SU-DHL-6 (cell line): ENCODE data around the gene POU6F2.

Source experiments
- H2AFZ ChIP-seq: fragments of 200-600 bp; sonication (generic); 2 replicates; pipeline ENCODE4 v1.6.1; 2014; ENCODE audit warnings: low read depth, mild to moderate bottlenecking, moderate library complexity, mixed read lengths, antibody characterized with exemption, low read length; ENCODE audit not compliant: severe bottlenecking
- H3F3A ChIP-seq: fragments of 200-600 bp; shearing (Covaris generic); 2 replicates; pipeline ENCODE4 v1.6.0; 2016; ENCODE audit warnings: antibody characterized with exemption, mild to moderate bottlenecking; ENCODE audit not compliant: insufficient read depth
- H3K27ac ChIP-seq: fragments of 200-600 bp; sonication (generic); 2 replicates; pipeline ENCODE4 v1.5.1; 2016; ENCODE audit warnings: low read depth, mild to moderate bottlenecking, low read length, moderate library complexity, mixed read lengths
- H3K27me3 ChIP-seq: fragments of 200-600 bp; sonication (generic), shearing (Covaris generic); 2 replicates; pipeline ENCODE4 v1.6.0; 2014; ENCODE audit warnings: mild to moderate bottlenecking, low read length
- H3K36me3 ChIP-seq: fragments of 200-600 bp; sonication (generic); 2 replicates; pipeline ENCODE4 v1.6.1; 2014; ENCODE audit warnings: mild to moderate bottlenecking, low read length, mixed read lengths
- H3K4me2 ChIP-seq: fragments of 300-600, 200-600 bp; shearing (Covaris generic), sonication (generic); 2 replicates; pipeline ENCODE4 v1.6.0; 2014; ENCODE audit warnings: low read length, low read depth, mild to moderate bottlenecking; ENCODE audit not compliant: poor library complexity, severe bottlenecking
- H3K4me3 ChIP-seq: fragments of 200-600 bp; sonication (generic); 2 replicates; pipeline ENCODE4 v1.5.1; 2014; ENCODE audit warnings: antibody characterized with exemption, low read length, mild to moderate bottlenecking, mixed read lengths; ENCODE audit not compliant: insufficient read depth, poor library complexity, severe bottlenecking
- H3K79me2 ChIP-seq: fragments of 200-600 bp; sonication (generic); 2 replicates; pipeline ENCODE4 v1.6.1; 2014; ENCODE audit warnings: mild to moderate bottlenecking, low read length, moderate library complexity; ENCODE audit not compliant: insufficient read depth
- H3K9ac ChIP-seq: fragments of 200-600 bp; sonication (generic); 2 replicates; pipeline ENCODE4 v1.7.0; 2014; ENCODE audit warnings: mild to moderate bottlenecking, low read length
- H3K9me2 ChIP-seq: fragments of 200-600 bp; sonication (generic); replicated peaks from 2 replicates; pipeline ENCODE4 v1.6.1; 2014; ENCODE audit warnings: low read length; ENCODE audit not compliant: insufficient read depth
- H3K9me3 ChIP-seq: fragments of 200-600 bp; sonication (generic); 2 replicates; pipeline ENCODE4 v1.6.1; 2014; ENCODE audit warnings: low read length, mixed read lengths; ENCODE audit not compliant: insufficient read depth
- H4K20me1 ChIP-seq: fragments of 200-600 bp; sonication (generic); 2 replicates; pipeline ENCODE4 v1.6.1; 2014; ENCODE audit warnings: low read depth, mild to moderate bottlenecking, antibody characterized with exemption, low read length, moderate library complexity, mixed read lengths
- CTCF ChIP-seq: fragments of 200-600 bp; sonication (generic); IDR thresholded peaks from one replicate; pipeline ENCODE4 v1.5.1; 2017; ENCODE audit warnings: antibody characterized with exemption, mild to moderate bottlenecking, low read length, moderate library complexity; ENCODE audit not compliant: insufficient read depth, poor library complexity, severe bottlenecking
- EZH2phosphoT487 ChIP-seq: fragments of 200-600 bp; sonication (generic), shearing (Covaris generic); conservative IDR thresholded peaks from 2 replicates; pipeline ENCODE4 v1.6.1; 2018; ENCODE audit warnings: mild to moderate bottlenecking, antibody characterized with exemption, low read length, moderate library complexity, mixed read lengths

The POU6F2 gene

GRCh38 chr7:38977685-38978084 lies at the start of gene POU6F2:
TSS of gene POU6F2 (plus strand) at chr7:38977909. CDS start at chr7:38977954, 45 bp downstream.
- no peaks in the 10 kb centered on the region for H3K9me3 ChIP-seq

GRCh38 chr7:38928506-38928905 lies 49.2 kb upstream of the POU6F2 start:
- TF ChIP-seq CTCF = no peak
- no peak for TF ChIP-seq EZH2phosphoT487
- Histone ChIP-seq H3K4me2 (no peak overlapping the region), H3K9ac (no peak overlapping the region), H3K36me3 (no peaks in the 10 kb centered on the region), H2AFZ (no peak overlapping the region), H3F3A (no peaks in the 10 kb centered on the region), H4K20me1 (no peaks in the 10 kb centered on the region), H3K79me2 (no peaks in the 10 kb centered on the region), H3K27me3 (no peaks in the 10 kb centered on the region), H3K9me3 (no peaks in the 10 kb centered on the region), H3K4me3 (no peak overlapping the region), H3K9me2 (no peaks in the 10 kb centered on the region), H3K27ac (no peak overlapping the region)

More at GRCh38 chr7:38977685-38978084, at the start of gene POU6F2:
- Histone ChIP-seq H3K27ac (no peak within 1 kb of the TSS), H3K9me2 (no peaks in the 10 kb centered on the region), H3K4me2 (no peak within 1 kb of the TSS), H4K20me1 (no peaks in the 10 kb centered on the region), H3F3A (no peaks in the 10 kb centered on the region), H3K9ac (no peak within 1 kb of the TSS), H2AFZ (no peak within 1 kb of the TSS), H3K79me2 (no peaks in the 10 kb centered on the region), H3K27me3 (no peaks in the 10 kb centered on the region), H3K4me3 (no peak within 1 kb of the TSS), H3K36me3 (no peaks in the 10 kb centered on the region)
- no peak for TF ChIP-seq EZH2phosphoT487
- TF ChIP-seq CTCF = no peak

- no peaks in the 10 kb centered on the region for H3K9me2 ChIP-seq
- H4K20me1 ChIP-seq = no peaks in the 10 kb centered on the region
- no peak for TF ChIP-seq EZH2phosphoT487
- TF ChIP-seq CTCF = no peak
- H3K9ac ChIP-seq = no peak overlapping the region
- no peak overlapping the region for H2AFZ ChIP-seq
- no peak overlapping the region for H3K4me3 ChIP-seq
- H3K36me3 ChIP-seq = no peaks in the 10 kb centered on the region
- H3F3A ChIP-seq = no peaks in the 10 kb centered on the region
- H3K9me3 ChIP-seq = no peaks in the 10 kb centered on the region
- no peaks in the 10 kb centered on the region for H3K79me2 ChIP-seq
- no peak overlapping the region for H3K4me2 ChIP-seq
- H3K27me3 ChIP-seq = no peaks in the 10 kb centered on the region
- H3K27ac ChIP-seq = no peak overlapping the region
Observed at GRCh38 chr7:38929460-38930171, 48.1 kb upstream of the POU6F2 start.
